Stimulated activated CD4-positive, alpha-beta T cell treated with anti-CD3 and anti-CD28 coated beads, Interleukin-4, amount 100 ng/mL, for 48 hours (primary cell): Measurements from ENCODE around the gene ERBB2.
A peak's percentile ranks its signal among the peaks of the same experiment; 100 is the strongest.

Experiments
- DNase-seq, 2 donors: peaks; one replicate each; pipeline ENCODE4 v3.0.0-alpha.2; 2020; ENCODE audit warnings: low read depth in 2 of 2

Gene ERBB2

DNA sequence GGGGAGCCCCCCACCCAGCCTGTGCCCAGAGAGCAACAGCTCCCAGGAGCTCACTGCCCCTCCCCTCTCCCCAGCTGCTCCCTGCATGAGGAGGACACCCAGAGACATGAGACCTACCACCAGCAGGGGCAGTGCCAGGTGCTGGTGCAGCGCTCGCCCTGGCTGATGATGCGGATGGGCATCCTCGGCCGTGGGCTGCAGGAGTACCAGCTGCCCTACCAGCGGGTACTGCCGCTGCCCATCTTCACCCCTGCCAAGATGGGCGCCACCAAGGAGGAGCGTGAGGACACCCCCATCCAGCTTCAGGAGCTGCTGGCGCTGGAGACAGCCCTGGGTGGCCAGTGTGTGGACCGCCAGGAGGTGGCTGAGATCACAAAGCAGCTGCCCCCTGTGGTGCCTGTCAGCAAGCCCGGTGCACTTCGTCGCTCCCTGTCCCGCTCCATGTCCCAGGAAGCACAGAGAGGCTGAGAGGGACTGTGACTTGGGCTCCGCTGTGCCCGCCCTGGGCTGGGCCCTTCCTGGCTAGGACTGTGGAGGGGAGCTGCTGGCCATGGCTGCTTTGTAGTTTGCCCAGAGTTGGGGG is 34.1 kb upstream of the ERBB2 start:
- no peak for DNase-seq

DNA sequence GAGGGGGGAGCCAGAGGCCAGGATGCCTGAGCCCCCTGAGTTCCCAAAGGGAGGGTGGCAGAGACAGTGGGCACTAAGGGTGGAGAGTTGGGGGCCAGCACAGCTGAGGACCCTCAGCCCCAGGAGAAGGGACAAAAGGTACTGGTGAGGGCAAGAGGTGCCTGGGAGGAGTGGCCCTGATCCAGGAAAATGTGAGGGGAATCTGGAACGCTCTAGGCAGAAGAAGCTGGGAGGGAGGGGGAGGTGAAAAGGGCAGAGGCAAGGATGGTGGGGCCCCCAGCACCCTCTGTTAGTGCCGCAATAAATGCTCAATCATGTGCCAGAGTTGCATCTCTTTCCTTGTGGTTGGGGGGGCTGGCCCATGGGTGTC is 33.6 kb upstream of the ERBB2 start:
- DNase-seq = no peak

DNA sequence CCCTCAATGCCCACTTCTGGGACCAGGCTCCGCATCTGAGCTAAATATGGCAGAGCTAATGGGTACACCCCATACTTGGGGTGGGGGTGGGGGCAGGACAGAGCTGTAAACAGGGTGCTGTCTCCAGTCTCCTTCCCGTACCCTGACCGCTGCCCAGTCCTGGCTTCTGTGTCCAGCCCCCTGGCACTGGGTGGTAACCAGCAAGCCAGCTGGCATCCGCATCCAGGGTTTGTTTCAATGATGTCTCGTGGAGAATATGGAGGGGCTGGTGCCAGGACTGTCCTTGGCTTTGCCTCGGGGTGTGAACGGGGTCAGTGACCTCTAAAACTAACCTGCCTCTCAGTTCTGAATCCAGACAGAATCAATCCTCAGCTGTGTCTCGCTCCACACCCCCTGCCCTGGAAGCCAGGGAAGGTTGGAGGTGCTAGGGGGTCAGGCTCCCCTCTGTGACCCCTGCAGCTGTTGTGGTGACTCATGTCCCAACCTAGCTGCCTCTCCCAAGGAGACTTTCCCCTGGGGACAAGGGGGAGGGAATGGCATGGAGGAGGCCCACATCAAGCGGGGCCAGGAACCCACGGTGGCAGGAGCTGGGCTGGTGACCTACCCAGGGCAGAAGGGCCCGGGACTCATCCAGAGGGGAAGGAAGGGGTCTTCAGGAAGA is 33.1 kb upstream of the ERBB2 start:
- DNase-seq = no peak

GRCh38 chr17:39667262-39667944 is 32.5 kb upstream of the ERBB2 start:
- DNase-seq = no peak

GRCh38 chr17:39667945-39668924 is 31.6 kb upstream of the ERBB2 start, which contains the start of gene PNMT:
PNMT (plus strand) TSS chr17:39668453; CDS start chr17:39668476, 23 bp downstream.
- DNase-seq = peak; percentile 64 to 70

DNA sequence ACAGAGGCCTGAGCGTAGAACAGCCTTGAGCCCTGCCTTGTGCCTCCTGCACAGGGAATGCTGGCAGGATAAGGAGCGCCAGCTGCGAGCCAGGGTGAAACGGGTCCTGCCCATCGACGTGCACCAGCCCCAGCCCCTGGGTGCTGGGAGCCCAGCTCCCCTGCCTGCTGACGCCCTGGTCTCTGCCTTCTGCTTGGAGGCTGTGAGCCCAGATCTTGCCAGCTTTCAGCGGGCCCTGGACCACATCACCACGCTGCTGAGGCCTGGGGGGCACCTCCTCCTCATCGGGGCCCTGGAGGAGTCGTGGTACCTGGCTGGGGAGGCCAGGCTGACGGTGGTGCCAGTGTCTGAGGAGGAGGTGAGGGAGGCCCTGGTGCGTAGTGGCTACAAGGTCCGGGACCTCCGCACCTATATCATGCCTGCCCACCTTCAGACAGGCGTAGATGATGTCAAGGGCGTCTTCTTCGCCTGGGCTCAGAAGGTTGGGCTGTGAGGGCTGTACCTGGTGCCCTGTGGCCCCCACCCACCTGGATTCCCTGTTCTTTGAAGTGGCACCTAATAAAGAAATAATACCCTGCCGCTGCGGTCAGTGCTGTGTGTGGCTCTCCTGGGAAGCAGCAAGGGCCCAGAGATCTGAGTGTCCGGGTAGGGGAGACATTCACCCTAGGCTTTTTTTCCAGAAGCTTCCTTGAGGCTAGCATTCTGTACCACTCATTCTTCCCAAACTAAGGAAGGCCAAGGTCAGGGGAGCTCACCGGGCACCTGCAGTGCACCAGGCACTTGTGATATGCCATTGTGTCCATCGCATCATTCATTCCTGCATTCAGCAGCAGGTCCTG is 29.7 kb upstream of the ERBB2 start:
- no peak for DNase-seq

- DNase-seq = no peak
Measured at GRCh38 chr17:39670746-39671145, 29.1 kb upstream of the ERBB2 start.

DNA sequence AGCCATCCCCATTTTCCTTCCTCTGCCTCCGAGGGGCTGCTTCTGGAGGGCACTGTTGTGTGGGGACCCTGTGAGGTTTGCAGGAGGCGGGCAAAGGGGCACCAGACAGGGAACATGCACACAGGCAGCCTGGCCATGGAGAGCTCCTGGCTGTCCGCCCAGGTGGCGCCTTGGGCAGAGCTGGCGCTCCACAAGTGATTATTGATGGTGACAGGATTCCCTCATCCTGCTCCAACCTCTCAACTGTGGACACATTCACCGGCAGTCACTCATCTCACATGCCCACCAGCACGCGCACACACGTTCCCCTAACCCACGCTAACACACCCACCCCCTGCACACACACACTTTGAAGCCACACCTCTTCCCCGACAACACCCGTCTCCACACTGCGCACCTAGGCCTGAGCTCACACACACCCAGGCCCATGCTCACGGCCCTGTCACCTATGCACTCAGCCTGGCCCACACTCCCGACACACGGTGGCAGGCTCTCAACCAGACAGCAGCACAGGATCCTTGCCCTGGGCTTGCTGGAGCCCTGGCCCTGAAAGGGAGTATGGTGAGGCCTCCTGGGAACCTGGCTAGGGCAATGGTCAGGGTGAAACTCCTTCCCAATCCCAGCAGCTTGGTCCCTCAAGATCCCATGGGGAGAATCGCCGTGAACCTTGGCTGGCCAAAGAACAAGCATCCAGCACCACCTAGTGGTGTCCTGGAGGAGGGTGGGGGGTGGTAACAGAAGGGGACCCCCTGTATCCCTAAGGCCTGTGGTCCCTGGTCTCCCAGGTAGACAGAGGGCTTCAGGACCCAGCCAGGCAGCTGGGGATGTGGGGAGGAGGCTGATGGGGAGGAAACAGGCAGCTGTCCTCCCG is 28.0 kb upstream of the ERBB2 start:
- no peak for DNase-seq

DNA sequence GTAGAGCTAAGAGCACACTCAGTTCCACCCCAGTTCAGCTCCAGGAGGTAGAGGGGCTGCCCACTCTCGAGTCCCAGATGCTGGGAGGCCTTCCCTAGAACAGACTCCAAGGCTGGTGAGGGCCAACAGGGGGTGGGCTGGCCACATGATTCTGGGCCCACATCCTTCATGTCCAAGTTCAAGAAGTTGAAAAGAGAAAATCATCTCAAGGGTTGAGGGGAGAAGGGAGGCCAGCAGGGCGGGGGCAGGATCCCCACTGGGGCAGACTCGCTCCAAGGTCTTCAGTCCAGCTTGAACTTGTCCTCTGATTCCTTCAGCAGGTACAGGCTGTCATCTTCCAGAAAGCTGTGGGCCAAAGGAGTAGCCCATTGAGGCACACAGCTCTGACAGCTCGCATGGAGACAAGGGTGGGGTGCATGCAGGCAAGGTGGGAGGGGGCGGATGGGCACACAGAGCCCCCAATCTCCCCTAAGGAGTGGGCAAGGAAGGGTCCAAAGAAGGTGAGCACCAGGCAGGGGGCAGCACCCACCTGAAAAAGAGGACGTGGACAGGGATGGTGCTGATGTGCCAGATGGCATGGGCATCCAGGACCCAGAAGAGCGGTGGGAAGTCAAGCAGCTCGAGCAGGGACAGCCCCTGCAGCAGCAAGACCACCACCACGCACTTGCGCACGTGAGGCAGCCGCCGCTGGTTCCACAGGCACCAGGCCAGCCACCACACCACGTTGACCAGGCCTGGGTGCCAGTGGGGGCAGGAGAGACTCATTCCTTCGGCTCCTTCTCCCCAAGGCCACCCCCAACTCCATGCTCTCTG is 27.1 kb upstream of the ERBB2 start:
- DNase-seq = no peak

GRCh38 chr17:39673335-39674081 is 26.4 kb upstream of the ERBB2 start:
- DNase-seq = no peak

DNA sequence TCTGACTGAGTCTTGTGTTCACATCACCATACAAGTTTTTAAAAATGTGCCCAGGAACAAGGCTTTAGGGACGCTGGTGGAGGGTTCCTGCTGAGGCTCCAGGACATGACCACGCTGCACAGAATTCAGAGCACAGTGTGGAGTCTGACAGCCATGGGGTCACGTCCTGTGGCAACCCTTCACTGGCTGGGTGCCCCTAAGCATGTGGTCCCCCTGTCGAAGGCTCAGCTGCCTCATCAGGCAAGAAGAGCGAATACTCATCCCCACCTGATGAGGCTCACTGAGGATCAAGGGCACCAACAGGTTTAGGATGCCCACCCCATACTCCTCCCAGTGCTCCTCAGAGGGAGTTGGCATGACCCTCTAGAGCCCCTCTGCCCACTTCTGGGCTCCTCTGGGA is 25.7 kb upstream of the ERBB2 start:
- no peak for DNase-seq

- no peak for DNase-seq
Measured at GRCh38 chr17:39674702-39675389, 25.0 kb upstream of the ERBB2 start.

GRCh38 chr17:39675390-39676082 is 24.3 kb upstream of the ERBB2 start:
- DNase-seq = no peak

DNA sequence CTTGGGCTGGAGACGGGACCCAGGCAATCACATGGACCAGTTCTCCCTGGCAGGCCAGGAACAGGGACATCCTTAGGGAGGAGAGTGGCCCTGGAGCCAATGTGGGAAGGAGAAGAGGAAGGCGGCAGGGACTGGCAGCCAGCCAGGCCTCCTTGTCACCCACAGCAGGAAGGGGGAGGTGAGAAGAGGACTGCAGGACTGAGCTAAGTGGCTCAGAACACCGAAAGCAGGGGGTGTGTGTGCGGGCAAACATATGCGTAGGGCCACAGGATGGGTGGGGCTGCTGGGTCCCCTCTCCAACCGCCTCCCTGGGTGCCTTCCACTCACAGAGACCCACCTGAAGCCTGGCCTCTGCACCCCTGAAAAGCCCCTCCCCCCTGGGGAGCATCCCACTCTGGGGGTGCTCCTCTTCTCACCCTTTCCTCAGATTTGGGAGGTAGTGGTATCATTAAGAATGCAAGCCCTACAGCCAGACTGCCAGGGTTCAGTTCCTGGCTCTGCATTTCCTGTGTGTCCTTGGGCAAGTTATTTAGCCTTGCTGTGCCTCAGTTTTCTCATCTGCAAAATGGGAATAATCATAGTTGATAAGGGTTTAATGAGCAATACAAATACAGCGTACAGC is 23.6 kb upstream of the ERBB2 start:
- DNase-seq = no peak

DNA sequence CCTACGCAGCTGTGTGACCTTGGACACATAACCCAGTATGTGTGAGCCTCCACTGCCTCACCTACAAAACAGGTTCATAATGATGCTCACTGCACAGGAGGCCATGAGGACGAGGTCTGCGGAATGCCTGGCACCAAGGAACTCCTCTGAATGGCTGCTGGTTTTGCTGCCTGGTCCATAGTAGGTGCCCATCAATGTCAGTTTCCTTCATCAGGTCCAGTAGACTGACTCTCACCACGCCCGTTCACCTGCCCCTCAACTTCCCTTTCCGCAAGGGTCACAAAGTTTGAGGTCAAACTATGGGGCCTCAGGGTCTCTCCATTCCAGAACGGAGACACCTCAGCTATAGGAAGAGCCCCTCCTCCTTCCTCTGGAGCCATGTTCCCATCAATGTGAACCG is 22.8 kb upstream of the ERBB2 start:
- DNase-seq = no peak

DNA sequence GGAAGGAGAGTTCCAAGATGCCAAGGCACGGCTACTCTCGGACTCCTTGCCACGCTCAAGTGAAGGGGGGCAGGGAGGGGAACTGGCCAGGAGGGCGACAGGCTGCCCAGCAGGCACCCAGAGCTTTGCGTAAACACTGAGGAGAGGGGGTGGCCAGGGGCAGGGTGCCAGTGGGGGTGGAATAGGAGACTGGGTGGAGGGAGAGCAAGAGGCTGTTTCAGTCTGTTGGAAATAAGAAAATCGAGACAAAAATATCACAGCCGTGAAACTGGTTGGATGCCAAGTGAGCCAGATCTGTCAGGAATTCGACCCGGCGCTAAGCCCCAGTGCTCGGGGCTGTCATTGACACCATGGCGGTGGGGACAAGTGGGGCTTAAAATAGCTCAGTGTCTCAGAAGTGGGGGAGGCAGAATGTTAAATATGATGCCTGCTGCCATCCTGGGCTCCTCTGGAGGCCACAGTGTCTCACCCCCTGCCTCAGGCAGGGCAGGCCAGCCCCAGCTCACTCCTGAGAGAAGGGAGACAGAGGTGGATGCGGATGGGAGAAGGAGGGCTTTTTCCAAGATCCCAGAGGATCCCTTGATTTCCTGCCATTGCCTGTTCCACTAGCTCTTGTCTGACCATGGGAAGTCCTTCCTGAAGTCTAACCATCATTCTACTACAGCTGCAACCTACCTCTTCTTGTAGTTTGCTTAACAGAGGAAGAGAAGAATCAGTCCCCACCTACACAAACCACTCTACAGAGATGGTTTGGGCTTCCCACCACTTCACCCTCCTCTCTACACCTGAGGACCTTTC is 22.1 kb upstream of the ERBB2 start:
- no peak for DNase-seq
